SK-N-MC (cell line): ENCODE data around the gene SESN2.

ENCODE experiments used
- EZH2 ChIP-seq: fragments of 200-600 bp; sonication (generic); IDR thresholded peaks from one replicate; pipeline ENCODE4 v1.6.1; 2017; ENCODE audit warnings: antibody characterized with exemption
- FOXP2 ChIP-seq: optimal IDR thresholded peaks from 2 replicates; pipeline ENCODE3; 2011; ENCODE audit warnings: mild to moderate bottlenecking, moderate library complexity; ENCODE audit not compliant: insufficient read depth; ENCODE audit errors: extremely low read length, control extremely low read depth
- POLR2AphosphoS5 ChIP-seq: IDR thresholded peaks from 2 replicates; pipeline ENCODE4 v1.6.1; 2012; ENCODE audit warnings: mild to moderate bottlenecking, low read depth, low read length, borderline replicate concordance

DNA sequence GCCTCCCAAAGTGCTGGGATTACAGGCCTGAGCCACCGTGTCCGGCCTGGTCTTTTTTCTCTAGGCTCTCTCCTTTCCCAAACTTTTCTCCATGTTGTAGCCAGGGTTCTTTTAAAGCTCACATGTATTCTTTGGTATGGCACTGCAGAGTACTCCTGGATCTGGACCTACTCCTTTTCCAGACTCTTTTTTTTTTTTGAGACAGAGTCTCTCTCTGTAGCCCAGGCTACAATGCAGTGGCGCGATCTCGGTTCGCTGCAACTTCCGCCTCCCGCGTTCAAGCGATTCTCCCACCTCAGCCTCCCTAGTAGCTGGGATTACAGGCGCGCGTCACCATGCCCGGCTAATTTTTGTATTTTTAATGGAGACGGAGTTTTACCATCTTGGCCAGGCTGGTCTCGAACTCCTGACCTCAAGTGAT is 68.9 kb downstream of the SESN2 start:
- no peak for TF ChIP-seq POLR2AphosphoS5
- TF ChIP-seq EZH2 = no peak
- no peak for TF ChIP-seq FOXP2
